NCI-H2107 (cell line): ENCODE results near the gene AWAT2.

Source experiments
- DNase-seq: peaks from one replicate; lab custom pipeline; 2025; lab: John Stamatoyannopoulos, UW

The AWAT2 gene

GRCh38 chrX:70049925-70050324 lies at the start of gene AWAT2:
TSS of gene AWAT2 (minus strand) at chrX:70049938. CDS start at chrX:70049932, 6 bp downstream.
- no peak for DNase-seq

- no peak for DNase-seq
Observed at GRCh38 chrX:70096052-70096451, 46.3 kb upstream of the AWAT2 start.

- DNase-seq, result no peak
Observed at GRCh38 chrX:70092247-70092646, 42.5 kb upstream of the AWAT2 start.

GRCh38 chrX:70089604-70090297 lies 40.0 kb upstream of the AWAT2 start:
- no peak for DNase-seq

- DNase-seq, result no peak
Observed at GRCh38 chrX:70088751-70089150, 39.0 kb upstream of the AWAT2 start.

- no peak for DNase-seq
Observed at GRCh38 chrX:70087857-70088630, 38.3 kb upstream of the AWAT2 start.

- no peak for DNase-seq
Observed at GRCh38 chrX:70084592-70085240, 35.0 kb upstream of the AWAT2 start.

GRCh38 chrX:70082723-70083122 lies 33.0 kb upstream of the AWAT2 start:
- DNase-seq, result no peak

- DNase-seq, result no peak
Observed at GRCh38 chrX:70079870-70080269, 30.1 kb upstream of the AWAT2 start.

GRCh38 chrX:70079297-70079696 lies 29.6 kb upstream of the AWAT2 start:
- DNase-seq, result no peak

GRCh38 chrX:70066646-70067045 lies 16.9 kb upstream of the AWAT2 start:
- no peak for DNase-seq

- DNase-seq, result no peak
Observed at GRCh38 chrX:70062961-70063550, 13.3 kb upstream of the AWAT2 start.

GRCh38 chrX:70062076-70062475 lies 12.3 kb upstream of the AWAT2 start, which contains the start of gene OTUD6A:
TSS of gene OTUD6A (plus strand) at chrX:70062457. CDS start at chrX:70062525, 68 bp downstream.
- DNase-seq, result no peak

GRCh38 chrX:70054391-70054790 lies 4.7 kb upstream of the AWAT2 start:
- no peak for DNase-seq

- no peak for DNase-seq
Observed at GRCh38 chrX:70052895-70053615, 3.3 kb upstream of the AWAT2 start.

GRCh38 chrX:70049406-70049805 lies 332 bp downstream of the AWAT2 start:
- DNase-seq, result no peak

GRCh38 chrX:70046978-70047377 lies 2.8 kb downstream of the AWAT2 start:
- no peak for DNase-seq

GRCh38 chrX:70044541-70045245 lies 5.0 kb downstream of the AWAT2 start:
- no peak for DNase-seq

GRCh38 chrX:70043685-70044084 lies 6.1 kb downstream of the AWAT2 start:
- no peak for DNase-seq

- no peak for DNase-seq
Observed at GRCh38 chrX:70042399-70043371, 7.1 kb downstream of the AWAT2 start.
